Spinal cord (tissue), 10 donors: Measurements from ENCODE around the gene NDUFA8. TPM values are rescaled to one million over a fixed set of nuclear protein-coding genes. Genes with fewer than 3 reads are reported as not detected.

Source experiments
- DNase-seq, 6 donors: peaks; one replicate each; pipeline versions ENCODE4 v3.0.0 to v3.0.0-alpha.2; 2013 to 2015; ENCODE audit warnings: low spot score in 6 of 6, low read depth in 4 of 6
- H3K27ac ChIP-seq: one replicate; pipeline ENCODE4 v1.5.1; 2013; ENCODE audit warnings: low read depth, low read length, control low read depth
- H3K27me3 ChIP-seq: one replicate; pipeline ENCODE4 v1.6.1; 2013; ENCODE audit warnings: low read length; ENCODE audit not compliant: control insufficient read depth, insufficient read depth
- H3K36me3 ChIP-seq: one replicate; pipeline ENCODE4 v1.6.1; 2013; ENCODE audit warnings: low read length; ENCODE audit not compliant: control insufficient read depth, insufficient read depth
- H3K4me1 ChIP-seq: one replicate; pipeline ENCODE4 v1.6.1; 2013; ENCODE audit warnings: low read length; ENCODE audit not compliant: control insufficient read depth, insufficient read depth
- H3K4me3 ChIP-seq: one replicate; pipeline ENCODE4 v1.5.1; 2013; ENCODE audit warnings: low read depth, low read length, control low read depth
- H3K9me3 ChIP-seq: one replicate; pipeline ENCODE4 v1.6.1; 2013; ENCODE audit warnings: low read length; ENCODE audit not compliant: control insufficient read depth, insufficient read depth
- WGBS: methylation state at CpG from one replicate; pipeline ENCODE4 v1.1.5; 2013; ENCODE audit warnings: missing lambda C conversion rate; ENCODE audit not compliant: insufficient coverage; 5-methylcytosine and 5-hydroxymethylcytosine counted together
- polyA plus RNA-seq, 2 donors: library from polyadenylated mRNA; unstranded; fragments of 120-200 nt; gene quantifications; one replicate each; pipeline ENCODE4 v1.2.1, GENCODE V29; 2013; ENCODE audit not compliant: insufficient read length in 2 of 2
- total RNA-seq, 2 donors: library from RNA; depleted of rRNA in 1 of 2; stranded (reverse); fragments of 120-200 nt in 1 of 2; fragments of >200 nt in 1 of 2; gene quantifications; one replicate each; pipeline versions ENCODE4 v1.2.3 to v1.2.4, GENCODE V29; 2013 to 2014
- donor health status: healthy.

The NDUFA8 gene
- total and polyA plus RNA-seq, 4 donors = 46.0 to 114 (median 84.2) TPM

DNA sequence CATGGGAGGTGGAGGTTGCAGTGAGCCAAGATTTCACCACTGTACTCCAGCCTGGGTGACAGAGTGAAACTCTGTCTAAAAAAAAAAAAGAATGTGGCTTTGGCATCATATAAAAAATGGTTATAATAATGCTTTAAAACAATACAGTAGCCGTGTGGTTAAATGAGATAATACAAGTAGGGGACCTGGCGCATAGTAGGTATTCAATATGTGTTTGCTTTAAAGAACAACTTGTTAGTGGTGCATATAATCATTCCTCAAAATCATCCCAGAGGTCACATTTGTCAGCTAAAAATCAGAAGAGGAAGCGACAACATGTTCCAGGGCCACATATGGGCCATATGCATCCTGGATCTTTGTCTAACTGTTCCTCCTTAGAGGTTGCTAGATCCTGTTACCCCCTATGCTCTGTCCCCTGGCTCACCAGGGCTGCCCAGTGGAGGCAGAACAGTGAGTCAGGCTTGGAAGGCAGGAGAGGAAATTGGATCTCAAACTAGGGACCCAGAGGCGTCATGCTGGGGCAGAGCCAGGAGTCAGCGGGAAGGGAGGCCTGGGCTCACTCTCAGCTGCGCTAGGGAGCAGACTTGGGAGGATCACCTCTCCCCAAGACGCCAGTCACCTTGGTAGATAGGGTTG is 41.5 kb upstream of the NDUFA8 start:
- no peaks in the 10 kb centered on the region for H3K27me3 ChIP-seq
- DNase-seq = no peak
- H3K27ac ChIP-seq = no peak overlapping the region
- H3K36me3 ChIP-seq = peaks cover 5% of the 10 kb centered on the region
- no peak overlapping the region for H3K4me3 ChIP-seq
- H3K4me1 ChIP-seq = peaks cover 19% of the 10 kb centered on the region
- 80% methylated on average over 2 of the region's 7 CpGs for WGBS
- no peaks in the 10 kb centered on the region for H3K9me3 ChIP-seq

DNA sequence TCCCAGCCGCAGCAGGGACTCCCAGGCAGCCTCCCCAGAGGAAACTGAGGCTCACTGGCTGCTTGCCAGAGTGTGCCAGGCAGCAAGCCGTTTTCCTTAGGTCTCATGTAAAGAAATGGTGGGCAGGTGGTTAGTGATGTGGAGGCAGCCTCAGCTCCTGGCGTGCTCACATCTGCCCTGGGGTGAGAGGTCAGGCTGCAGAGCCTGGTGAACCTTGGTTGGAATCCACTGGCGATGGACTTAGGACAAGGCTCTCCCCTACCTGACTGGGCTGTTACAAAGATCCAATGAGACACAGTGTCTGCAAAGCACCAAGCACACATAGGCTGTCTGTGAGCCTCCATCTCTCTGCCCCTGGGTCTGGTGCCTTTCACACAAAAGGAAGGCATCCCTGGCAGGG is 38.3 kb upstream of the NDUFA8 start:
- Histone ChIP-seq H3K4me3 (no peak overlapping the region), H3K4me1 (peaks cover 15% of the 10 kb centered on the region), H3K36me3 (peaks cover 5% of the 10 kb centered on the region), H3K9me3 (no peaks in the 10 kb centered on the region), H3K27me3 (peaks cover 2% of the 10 kb centered on the region), H3K27ac (no peak overlapping the region)
- WGBS = 63% methylated on average over 4 of the region's 4 CpGs
- no peak for DNase-seq

DNA sequence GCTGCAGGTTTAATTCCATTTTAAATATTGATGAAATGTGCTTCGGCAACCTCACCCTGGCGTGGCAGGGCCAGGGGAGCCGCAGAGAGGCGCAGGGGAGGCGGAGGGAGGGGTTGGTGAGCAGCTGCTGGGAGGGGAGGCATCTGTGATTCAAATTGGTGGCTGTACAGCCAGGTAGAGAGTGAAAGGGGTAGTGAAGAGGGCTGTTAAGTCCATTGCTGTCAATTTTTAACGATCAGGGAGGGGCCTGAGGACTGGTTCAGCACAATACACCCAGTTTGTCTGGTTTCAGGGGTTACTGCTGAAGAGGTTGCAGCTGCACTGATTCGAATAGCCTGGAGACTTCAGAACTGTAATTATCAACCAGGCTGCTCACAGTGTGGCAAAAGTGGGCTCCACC is 37.8 kb upstream of the NDUFA8 start:
- no peak overlapping the region for H3K4me3 ChIP-seq
- 25% methylated on average over 7 of the region's 7 CpGs for WGBS
- H3K9me3 ChIP-seq = no peaks in the 10 kb centered on the region
- peak in 2 of 6 donors; percentile 48 to 49 for DNase-seq
- peaks cover 5% of the 10 kb centered on the region for H3K36me3 ChIP-seq
- no peak overlapping the region for H3K27ac ChIP-seq
- peaks cover 15% of the 10 kb centered on the region for H3K4me1 ChIP-seq
- peaks cover 2% of the 10 kb centered on the region for H3K27me3 ChIP-seq

DNA sequence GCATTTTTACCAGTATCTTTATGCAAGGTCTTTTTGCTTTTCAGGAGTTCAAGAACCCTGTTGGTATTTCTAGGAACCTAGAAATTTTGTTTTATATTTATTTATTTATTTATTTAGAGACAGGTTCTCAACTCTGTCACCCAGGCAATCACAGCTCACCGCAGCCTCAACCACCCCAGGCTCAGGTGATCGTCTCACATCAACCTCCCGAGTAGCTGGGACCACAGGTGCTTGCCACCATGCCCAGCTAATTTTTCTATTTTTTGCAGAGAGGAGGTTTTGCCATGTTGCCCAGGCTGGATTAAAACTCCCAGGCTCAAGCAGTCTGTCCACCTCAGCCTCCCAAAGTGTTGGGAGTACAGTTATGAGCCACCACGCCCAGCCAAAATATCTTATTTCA is 36.3 kb upstream of the NDUFA8 start:
- Histone ChIP-seq H3K27me3 (peaks cover 2% of the 10 kb centered on the region), H3K9me3 (no peaks in the 10 kb centered on the region), H3K4me3 (no peak overlapping the region), H3K36me3 (peaks cover 5% of the 10 kb centered on the region), H3K27ac (no peak overlapping the region), H3K4me1 (peaks cover 15% of the 10 kb centered on the region)
- no peak for DNase-seq
- 100% methylated on average over 1 of the region's 4 CpGs for WGBS

- Histone ChIP-seq H3K4me3 (no peak overlapping the region), H3K36me3 (no peaks in the 10 kb centered on the region), H3K27ac (no peak overlapping the region), H3K9me3 (no peaks in the 10 kb centered on the region), H3K4me1 (peaks cover 12% of the 10 kb centered on the region), H3K27me3 (peaks cover 2% of the 10 kb centered on the region)
- DNase-seq = no peak
- 64% methylated on average over 3 of the region's 6 CpGs for WGBS
These were observed 34.1 kb upstream of the NDUFA8 start for GRCh38 chr9:122193651-122194050.

- H3K4me3 ChIP-seq = no peak overlapping the region
- H3K36me3 ChIP-seq = no peaks in the 10 kb centered on the region
- DNase-seq = no peak
- H3K27ac ChIP-seq = no peak overlapping the region
- H3K4me1 ChIP-seq = peaks cover 9% of the 10 kb centered on the region
- no peaks in the 10 kb centered on the region for H3K9me3 ChIP-seq
- peaks cover 2% of the 10 kb centered on the region for H3K27me3 ChIP-seq
- WGBS = 86% methylated on average over 2 of the region's 16 CpGs
These were observed 33.4 kb upstream of the NDUFA8 start for GRCh38 chr9:122192914-122193525.

GRCh38 chr9:122192261-122192875 is 32.8 kb upstream of the NDUFA8 start:
- no peaks in the 10 kb centered on the region for H3K36me3 ChIP-seq
- DNase-seq = no peak
- WGBS = 90% methylated on average over 5 of the region's 5 CpGs
- peaks cover 2% of the 10 kb centered on the region for H3K27me3 ChIP-seq
- peaks cover 2% of the 10 kb centered on the region for H3K4me1 ChIP-seq
- H3K27ac ChIP-seq = no peak overlapping the region
- H3K4me3 ChIP-seq = no peak overlapping the region
- H3K9me3 ChIP-seq = no peaks in the 10 kb centered on the region

- Histone ChIP-seq H3K9me3 (no peaks in the 10 kb centered on the region), H3K4me1 (no peaks in the 10 kb centered on the region), H3K27me3 (peaks cover 2% of the 10 kb centered on the region), H3K27ac (no peak overlapping the region), H3K36me3 (no peaks in the 10 kb centered on the region), H3K4me3 (no peak overlapping the region)
- WGBS = 76% methylated on average over 9 of the region's 11 CpGs
- DNase-seq = no peak
These were observed 32.0 kb upstream of the NDUFA8 start for GRCh38 chr9:122191584-122191983.

- DNase-seq = no peak
- H3K27ac ChIP-seq = no peak overlapping the region
These were observed 31.2 kb upstream of the NDUFA8 start for GRCh38 chr9:122190597-122191381.

More at GRCh38 chr9:122190597-122191381, 31.2 kb upstream of the NDUFA8 start:
- Histone ChIP-seq H3K36me3 (no peaks in the 10 kb centered on the region), H3K4me3 (no peak overlapping the region), H3K9me3 (no peaks in the 10 kb centered on the region), H3K27me3 (peaks cover 2% of the 10 kb centered on the region), H3K4me1 (peaks cover under 1% of the 10 kb centered on the region)
- WGBS = 92% methylated on average over 8 of the region's 12 CpGs
